ENCODE results near the gene NPHP1.
A peak's percentile ranks its signal among the peaks of the same experiment; 100 is the strongest.
"Not testable (repeated sequence)": the region's sequence is repeated elsewhere in the genome, so short reads cannot be mapped to it uniquely, and the experiment has no call there.

NPHP1 gene

DNA sequence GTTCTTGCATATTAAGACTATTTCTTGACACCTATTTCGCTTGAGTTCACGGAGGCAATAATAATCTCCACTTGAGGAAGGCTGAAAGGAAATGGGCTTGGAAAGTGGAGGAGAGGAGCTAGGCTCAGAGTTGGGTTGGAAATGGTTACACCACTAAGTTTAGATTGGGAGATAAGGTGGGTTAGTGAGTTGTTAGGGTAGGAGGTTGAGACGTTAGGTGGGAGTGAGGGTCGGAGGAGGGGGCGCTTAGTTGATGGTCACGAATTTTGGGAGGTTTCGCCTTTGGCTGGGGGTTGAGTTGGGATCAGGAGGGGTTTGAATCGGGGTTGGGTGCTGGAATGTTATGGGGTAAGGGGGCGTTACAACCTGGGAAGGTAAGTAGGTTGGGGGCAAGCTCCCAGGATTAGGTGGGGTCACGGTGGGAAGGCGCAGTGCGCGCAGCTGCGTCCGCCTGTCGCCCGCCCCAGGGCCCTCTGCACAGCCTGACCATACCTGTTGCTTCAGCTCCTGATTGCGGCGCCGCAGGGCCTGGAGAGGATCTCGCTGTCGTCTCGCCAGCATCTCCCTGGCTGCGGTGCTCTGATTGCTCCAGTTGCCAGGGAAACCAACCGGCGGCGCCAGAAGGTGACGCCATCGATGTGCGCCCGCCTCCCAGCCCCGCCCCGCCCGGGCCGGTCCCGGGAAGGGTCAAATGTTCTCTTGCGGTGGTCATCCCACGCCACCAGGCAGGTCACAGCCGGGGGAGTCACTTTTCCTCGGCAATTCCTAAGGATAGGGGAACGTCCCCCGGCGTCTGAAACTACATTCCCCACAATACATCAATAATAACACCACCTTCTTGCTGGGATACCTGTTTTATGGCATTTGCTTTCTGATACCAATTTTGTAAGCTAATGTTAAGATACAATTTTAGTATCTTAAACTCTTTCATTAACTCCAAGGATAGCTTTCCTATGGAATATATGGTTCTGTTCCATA, at the start of gene NPHP1:
TSS of gene NPHP1 (minus strand) at position 606 of the 978 bp plus-strand sequence. CDS start at position 561, 45 bp downstream.
- peak; percentile 81 to 83 for DNase-seq
- Mint-ChIP-seq H3K4me3 (peak within 1 kb of the TSS; percentile 84 to 86), H3K4me1 (peaks cover 30% of the 10 kb centered on the region), H3K27me3 (no peaks in the 10 kb centered on the region), H3K27ac (peak within 1 kb of the TSS; percentile 88 to 95), H3K9me3 (no peaks in the 10 kb centered on the region)
- peak; percentile 92 for ATAC-seq

DNA sequence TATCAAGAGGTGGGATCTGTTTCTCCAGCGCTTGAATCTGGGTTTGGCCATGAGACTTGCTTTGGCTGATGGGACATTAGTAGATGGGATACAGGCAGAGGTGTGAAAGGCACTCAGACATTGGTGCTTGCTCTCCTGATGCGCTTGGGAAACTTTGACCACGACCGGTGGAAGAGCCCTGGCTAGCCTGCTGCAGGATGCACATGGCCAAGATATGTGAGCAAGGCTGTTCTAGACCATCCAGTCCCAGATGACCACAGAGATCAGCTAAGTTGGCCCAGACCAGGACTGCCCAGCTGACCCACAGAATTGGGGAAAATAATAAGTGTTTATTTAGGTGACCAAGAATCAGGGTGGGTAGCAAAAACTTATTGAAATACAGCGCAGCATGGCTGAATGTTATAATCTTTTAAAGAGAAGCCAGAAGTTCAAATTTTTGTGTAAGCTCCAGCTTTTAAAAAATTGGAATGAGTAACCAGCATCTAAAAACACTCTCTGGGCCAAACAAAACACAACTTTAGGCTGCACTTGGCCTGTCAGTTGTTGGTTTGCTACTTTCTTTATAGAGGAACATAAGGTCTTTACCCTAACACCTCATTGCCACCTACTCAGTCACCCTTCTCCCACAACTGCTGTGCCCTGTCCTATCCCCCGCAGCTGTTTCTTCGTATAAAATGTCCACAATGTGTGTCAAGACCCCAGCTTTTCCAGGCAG, 43.4 kb upstream of the NPHP1 start:
- not testable (repeated sequence) for H3K27me3 Mint-ChIP-seq, DNase-seq, H3K4me3 Mint-ChIP-seq, H3K9me3 Mint-ChIP-seq, ATAC-seq, H3K27ac Mint-ChIP-seq, H3K4me1 Mint-ChIP-seq

DNA sequence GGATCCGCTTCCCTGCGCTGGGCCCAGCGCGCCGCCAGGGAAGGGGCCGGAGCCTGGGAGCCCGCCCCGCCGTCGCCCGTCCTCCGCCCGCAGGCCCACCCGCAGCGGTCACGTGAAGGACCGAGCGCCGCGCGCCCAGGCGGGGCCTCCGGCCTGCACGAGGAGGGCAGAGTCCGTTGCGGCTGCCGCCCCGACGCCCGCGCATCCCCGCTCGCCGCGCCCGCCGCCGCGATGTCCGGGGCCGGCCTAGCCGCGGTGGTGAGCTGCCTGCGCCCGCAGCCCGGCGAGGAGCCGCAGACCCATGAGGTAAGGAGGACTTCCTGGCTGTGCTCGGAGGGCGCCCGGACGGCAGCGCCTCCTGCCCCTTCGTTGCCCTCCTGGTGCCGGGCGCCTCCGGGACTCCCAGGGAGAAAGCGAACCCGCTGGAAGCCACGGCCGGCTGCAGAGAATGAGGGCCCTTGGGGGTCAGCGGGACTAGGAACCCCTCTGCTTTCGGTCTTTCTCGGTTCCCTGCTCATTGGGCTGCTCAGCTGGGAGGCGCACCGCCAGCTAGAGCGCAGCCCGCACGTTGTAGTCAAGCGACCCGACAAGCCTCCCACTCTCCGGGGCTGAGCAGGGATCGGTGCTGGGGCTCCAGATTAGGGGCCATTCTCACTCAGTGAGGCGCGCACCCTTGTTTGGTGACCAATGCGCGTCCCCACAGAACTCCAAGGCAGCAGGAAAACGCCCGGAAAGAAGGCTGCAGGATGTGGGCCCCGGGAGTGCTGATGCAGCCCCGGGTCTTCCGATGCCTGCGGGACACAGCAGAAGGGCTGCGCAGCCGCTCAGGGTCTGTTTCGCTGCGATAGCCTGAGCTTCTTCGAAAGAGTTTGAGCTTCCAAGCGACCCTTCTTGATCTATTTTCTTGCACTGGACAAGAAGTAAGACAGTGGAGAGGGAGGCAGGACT, 40.9 kb upstream of the NPHP1 start:
- H3K27ac Mint-ChIP-seq, H3K9me3 Mint-ChIP-seq, H3K27me3 Mint-ChIP-seq, H3K4me3 Mint-ChIP-seq, H3K4me1 Mint-ChIP-seq, DNase-seq: not testable (repeated sequence)
- peak; percentile 73 for ATAC-seq

DNA sequence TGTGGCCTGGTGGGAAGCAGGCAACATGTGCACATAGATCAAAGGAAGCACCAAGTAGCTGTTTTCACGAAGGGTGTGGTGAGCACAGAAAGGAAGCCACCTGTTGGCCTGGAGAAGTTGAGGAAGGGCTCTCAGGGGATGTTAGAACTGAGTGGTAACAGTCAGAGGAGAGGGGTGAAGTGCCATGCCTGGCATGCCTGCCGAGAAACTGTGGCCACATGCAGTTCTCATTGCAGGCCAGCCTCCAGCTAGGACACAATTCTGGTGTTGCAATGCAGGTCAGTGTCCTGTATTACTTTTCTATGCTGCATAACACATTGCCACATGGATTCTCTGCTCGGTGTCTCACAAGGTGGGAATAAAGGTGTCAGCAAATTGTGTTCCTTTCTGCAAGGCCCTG, 38.5 kb upstream of the NPHP1 start:
- not testable (repeated sequence) for H3K4me1 Mint-ChIP-seq, H3K27ac Mint-ChIP-seq, H3K9me3 Mint-ChIP-seq, H3K27me3 Mint-ChIP-seq, H3K4me3 Mint-ChIP-seq, DNase-seq, ATAC-seq

DNA sequence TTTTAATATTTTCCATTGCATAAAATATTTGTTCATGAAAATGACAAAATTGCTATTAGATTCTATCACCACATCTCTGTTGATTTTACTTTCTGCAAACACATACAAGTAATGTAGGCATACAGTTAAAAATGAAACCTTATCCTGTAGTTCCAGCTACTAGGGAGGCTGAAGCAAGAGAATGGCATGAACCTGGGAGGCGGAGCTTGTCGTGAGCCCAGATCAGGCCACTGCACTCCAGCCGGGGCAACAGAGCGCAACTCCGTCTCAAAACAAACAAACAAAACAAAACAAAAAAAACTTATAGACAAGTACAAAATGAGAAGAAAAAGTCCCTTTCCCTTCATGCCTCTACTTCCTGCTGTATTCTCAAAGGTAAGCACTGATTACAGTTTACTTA, 29.7 kb upstream of the NPHP1 start:
- ATAC-seq, H3K27me3 Mint-ChIP-seq, H3K9me3 Mint-ChIP-seq, H3K27ac Mint-ChIP-seq, H3K4me3 Mint-ChIP-seq, H3K4me1 Mint-ChIP-seq, DNase-seq: not testable (repeated sequence)

DNA sequence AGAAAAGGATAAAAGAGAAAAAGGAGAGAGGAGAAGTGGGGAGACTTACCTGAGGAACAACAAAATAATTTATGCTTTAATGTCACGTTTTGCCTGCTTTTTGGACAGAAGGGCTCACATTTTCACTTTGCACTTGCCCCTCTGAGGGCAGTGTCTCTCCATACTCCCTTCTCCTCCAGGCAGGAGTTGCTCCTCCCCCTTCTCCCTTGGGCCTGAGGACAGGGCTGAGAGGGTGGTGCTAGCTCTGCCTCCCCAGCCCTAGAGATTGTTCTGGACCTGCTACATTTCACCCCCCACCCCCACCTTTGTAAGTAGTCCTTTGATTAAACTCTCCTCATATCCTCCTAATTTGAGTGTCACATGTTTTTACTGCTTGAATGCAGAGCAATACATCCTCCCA, 25.1 kb upstream of the NPHP1 start:
- H3K27me3 Mint-ChIP-seq = peaks cover 23% of the 10 kb centered on the region
- not testable (repeated sequence) for H3K4me1 Mint-ChIP-seq, H3K27ac Mint-ChIP-seq, H3K4me3 Mint-ChIP-seq, H3K9me3 Mint-ChIP-seq, DNase-seq, ATAC-seq

DNA sequence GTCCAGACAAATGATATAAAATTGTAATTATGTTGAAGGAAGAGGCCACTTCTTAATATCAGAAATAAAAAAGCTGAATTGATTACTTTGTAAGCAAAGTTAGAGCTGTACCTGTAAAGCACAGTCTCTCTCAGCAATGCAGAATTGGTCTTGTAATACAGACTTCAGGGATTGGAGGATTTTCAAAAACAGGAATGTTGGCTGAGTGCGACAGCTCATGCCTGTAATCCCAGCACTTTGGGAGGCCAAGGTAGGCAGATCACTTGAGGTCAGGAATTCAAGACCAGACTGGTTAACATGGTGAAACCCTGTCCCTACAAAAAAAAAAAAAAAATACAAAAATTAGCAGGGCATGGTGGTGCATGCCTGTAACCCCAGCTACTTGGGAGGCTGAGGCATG, 17.8 kb upstream of the NPHP1 start:
- not testable (repeated sequence) for H3K27ac Mint-ChIP-seq, H3K4me3 Mint-ChIP-seq, DNase-seq, H3K4me1 Mint-ChIP-seq, H3K9me3 Mint-ChIP-seq, ATAC-seq
- H3K27me3 Mint-ChIP-seq = peaks cover 61% of the 10 kb centered on the region

DNA sequence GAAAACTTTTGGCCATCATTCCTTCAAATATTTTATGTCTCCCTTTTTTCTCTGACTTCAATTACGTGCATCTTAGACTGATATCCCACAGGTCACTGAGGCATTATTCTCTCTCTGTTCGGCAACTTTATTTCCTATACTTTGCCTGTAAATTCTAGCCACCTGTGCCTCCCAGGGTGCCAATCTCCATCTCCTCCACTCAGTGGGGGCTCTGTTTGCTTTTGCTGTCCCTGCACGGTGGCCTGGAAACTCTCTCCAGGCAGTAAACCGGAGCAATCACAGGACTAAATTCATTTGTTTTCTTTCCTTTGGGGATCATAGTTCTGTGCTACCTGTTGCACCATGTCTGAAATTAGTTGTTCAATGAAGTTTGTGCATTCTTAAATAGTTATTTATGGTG, 17.1 kb upstream of the NPHP1 start:
- Mint-ChIP-seq H3K4me3 (no peak overlapping the region), H3K27me3 (peaks cover 58% of the 10 kb centered on the region), H3K9me3 (no peaks in the 10 kb centered on the region), H3K4me1 (no peaks in the 10 kb centered on the region), H3K27ac (no peak overlapping the region)
- DNase-seq = no peak
- ATAC-seq = no peak

DNA sequence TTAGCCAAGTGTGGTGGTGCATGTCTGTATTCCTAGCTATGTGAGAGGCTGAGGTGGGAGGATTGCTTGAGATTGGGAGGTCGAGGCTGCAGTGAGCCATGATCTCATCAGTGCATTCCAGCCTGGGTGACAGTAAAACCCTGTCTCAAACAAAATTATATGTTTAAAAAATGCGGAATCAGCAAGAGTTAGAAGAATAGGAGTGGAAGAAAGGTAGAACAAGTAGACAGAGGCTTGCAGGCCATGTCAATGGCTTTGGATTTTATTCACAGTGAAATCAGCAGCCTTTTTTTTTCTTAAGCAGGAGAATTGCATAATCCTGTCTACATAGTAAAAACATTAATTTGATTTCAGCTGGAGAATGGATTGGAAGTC, 15.4 kb upstream of the NPHP1 start:
- Mint-ChIP-seq H3K27me3 (peaks cover 65% of the 10 kb centered on the region), H3K27ac (no peak overlapping the region), H3K4me1 (no peaks in the 10 kb centered on the region), H3K4me3 (no peak overlapping the region), H3K9me3 (no peaks in the 10 kb centered on the region)
- ATAC-seq (no peak), DNase-seq (no peak)

DNA sequence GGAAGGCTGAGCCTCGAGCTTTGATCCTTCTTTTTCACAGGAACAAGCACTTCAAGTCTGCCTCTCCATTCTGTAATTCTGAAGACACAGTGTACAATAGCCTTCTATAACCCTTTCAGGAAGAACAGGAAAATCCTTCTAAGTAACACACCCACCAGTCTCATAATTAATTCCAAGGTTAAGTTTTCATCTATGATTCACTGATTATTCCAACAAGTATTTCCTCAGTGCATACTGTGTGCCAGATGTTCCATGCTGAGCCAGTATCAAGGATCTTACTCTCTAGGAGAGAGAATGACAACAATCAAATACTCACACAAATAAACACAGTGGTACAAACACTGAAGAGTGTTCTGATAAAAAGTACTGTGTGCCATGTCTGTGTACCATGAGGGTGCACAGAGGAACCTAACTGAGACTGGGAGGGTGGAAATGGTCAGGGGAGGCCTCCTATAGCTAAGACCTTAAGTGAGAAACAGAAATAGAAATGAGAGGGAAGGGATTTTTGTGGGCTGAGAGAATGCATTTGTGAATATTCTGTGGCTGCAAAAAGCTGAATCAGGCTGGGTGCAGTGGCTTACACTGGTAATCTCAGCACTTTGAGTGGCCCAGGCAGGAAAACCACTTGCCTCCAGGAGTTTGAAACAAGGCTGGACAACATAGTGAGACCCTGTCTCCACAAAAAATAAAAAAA, 14.8 kb upstream of the NPHP1 start:
- peaks cover 70% of the 10 kb centered on the region for H3K27me3 Mint-ChIP-seq

DNA sequence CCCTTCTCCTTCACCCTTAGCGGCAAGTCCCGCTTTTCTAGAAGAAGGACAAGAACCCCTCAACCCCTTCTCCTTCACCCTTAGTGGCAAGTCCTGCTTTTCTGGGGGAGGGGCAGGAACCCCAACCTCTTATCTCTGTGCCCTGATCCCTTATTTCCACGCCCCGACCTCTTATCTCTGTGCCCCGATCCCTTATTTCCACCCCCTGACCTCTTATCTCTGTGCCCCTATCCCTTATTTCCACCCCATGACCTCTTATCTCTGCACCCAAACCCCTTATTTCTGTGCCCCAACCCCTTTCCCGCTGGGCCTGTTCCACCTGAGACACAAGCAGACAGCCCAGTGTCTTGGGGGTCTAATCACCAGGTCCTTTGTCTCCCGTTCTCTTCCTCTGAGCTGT, 14.1 kb upstream of the NPHP1 start:
- H3K9me3 Mint-ChIP-seq, H3K4me3 Mint-ChIP-seq, DNase-seq, H3K4me1 Mint-ChIP-seq, ATAC-seq, H3K27ac Mint-ChIP-seq: not testable (repeated sequence)
- peaks cover 70% of the 10 kb centered on the region for H3K27me3 Mint-ChIP-seq

More for the DNA sequence above, 14.8 kb upstream of the NPHP1 start:
- Mint-ChIP-seq H3K4me3 (no peak overlapping the region), H3K4me1 (no peaks in the 10 kb centered on the region), H3K27ac (no peak overlapping the region), H3K9me3 (no peaks in the 10 kb centered on the region)
- DNase-seq = no peak
- ATAC-seq = no peak

DNA sequence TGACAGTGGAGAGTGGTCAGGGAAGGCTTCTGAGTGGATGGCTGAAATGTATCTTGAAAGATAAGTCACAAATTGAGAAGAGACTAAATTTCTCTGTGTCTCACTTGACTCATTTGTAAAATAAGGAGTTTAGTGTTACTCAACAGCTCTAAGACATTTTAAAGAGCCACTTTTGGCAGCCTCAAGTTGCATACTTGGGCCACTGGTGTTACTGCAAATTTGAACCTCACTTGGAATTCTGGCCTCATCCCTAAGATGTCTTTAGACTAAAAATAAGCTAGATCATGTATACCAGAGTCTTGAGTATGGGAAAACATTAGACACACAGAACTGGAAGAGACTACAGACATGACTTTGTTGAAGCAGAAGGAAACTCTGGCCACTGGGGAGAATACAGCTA, 12.0 kb upstream of the NPHP1 start:
- Mint-ChIP-seq H3K9me3 (no peaks in the 10 kb centered on the region), H3K4me3 (no peak overlapping the region), H3K27me3 (peaks cover 66% of the 10 kb centered on the region), H3K27ac (no peak overlapping the region), H3K4me1 (no peaks in the 10 kb centered on the region)
- DNase-seq = no peak
- no peak for ATAC-seq

DNA sequence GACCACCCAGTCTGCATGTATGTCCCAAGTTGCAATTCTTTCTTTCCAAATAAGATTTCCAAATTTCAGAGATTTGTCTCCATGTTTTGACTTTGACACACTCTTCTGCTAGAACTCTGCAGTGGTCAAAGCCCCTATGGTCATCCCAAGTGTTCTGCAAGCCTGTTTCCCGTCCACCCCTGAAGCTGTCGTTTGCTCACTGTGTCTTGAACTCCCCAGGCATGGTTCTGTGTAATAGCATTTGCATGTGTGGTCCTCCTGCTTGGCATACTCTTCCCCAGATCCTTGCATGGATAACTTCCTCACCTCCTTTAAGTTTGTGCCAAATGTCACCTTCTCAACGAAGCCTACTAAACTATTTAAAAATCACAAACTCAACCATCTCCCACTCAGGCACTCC, 11.4 kb upstream of the NPHP1 start:
- DNase-seq = no peak
- H3K27ac Mint-ChIP-seq = no peak overlapping the region
- no peaks in the 10 kb centered on the region for H3K4me1 Mint-ChIP-seq
- H3K9me3 Mint-ChIP-seq = no peaks in the 10 kb centered on the region
- ATAC-seq = no peak
- no peak overlapping the region for H3K4me3 Mint-ChIP-seq
- H3K27me3 Mint-ChIP-seq = peaks cover 60% of the 10 kb centered on the region

DNA sequence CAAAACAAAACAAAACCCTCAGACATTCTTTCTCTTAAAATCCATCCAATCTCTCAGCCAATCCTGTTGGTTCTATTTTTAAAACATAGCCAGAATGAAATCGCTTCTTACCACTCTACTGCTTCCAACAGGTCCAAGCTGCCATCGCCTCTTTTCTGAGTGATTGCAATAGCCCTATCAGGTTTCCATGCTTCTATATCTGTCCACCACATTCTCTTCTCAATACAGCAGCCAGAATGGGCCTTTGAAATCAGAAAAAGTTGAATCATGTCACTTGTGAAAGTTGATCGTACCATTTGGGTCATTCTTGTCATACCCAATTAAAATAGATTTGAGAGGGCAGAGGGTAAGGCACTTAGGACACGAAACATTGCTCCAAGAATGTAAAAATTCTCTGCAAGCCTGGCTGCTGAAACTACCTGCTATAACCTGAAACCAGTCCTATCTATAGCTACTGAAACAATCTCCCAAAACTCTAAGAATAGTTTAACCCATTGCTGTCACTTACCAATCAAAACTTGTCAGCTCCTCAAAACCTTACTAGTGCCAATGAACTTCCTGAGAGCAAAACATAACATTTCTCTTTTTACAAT, 10.8 kb upstream of the NPHP1 start:
- H3K27me3 Mint-ChIP-seq = peaks cover 60% of the 10 kb centered on the region
- H3K27ac Mint-ChIP-seq = no peak overlapping the region
- H3K4me1 Mint-ChIP-seq = no peaks in the 10 kb centered on the region
- no peaks in the 10 kb centered on the region for H3K9me3 Mint-ChIP-seq
- H3K4me3 Mint-ChIP-seq = no peak overlapping the region
- no peak for ATAC-seq
- no peak for DNase-seq
